IMR-90 (cell line): ENCODE results near the gene WDR37. TPM values are rescaled to one million over a fixed set of nuclear protein-coding genes. Genes with fewer than 3 reads are reported as not detected.

Source experiments
- ATAC-seq: fragments of 200-7000 bp; cut with Tn5 transposase; 2 replicates; pipeline ENCODE4 v1.9.1; 2020; ENCODE audit warnings: low read depth, mild to moderate bottlenecking, moderate library complexity
- BruUV-seq: library from RNA; stranded (reverse); fragments of 400-500 nt; replicated peaks from 2 replicates; lab custom pipeline; 2021; lab: Mats Ljungman, UMichigan
- CTCF ChIA-PET: fragments of 300-600 bp; formaldehyde crosslinking; extraction: SDS; loops from one replicate; lab custom pipeline; 2021; ENCODE audit warnings: antibody characterized with exemption; lab: Yijun Ruan, JAX
- POLR2A ChIA-PET: fragments of 300-600 bp; sonication (Branson Sonifier 250); formaldehyde crosslinking; loops from one replicate; lab custom pipeline; 2022; ENCODE audit warnings: antibody characterized with exemption; ENCODE audit not compliant: unreplicated experiment; lab: Charles Lee
- DNase-seq: peaks from one replicate; pipeline ENCODE4 v3.0.0; 2013
- H2AFZ ChIP-seq: replicated peaks from 2 replicates; pipeline ENCODE3; 2013; ENCODE audit warnings: low read length, mild to moderate bottlenecking; ENCODE audit not compliant: poor library complexity
- H2AK5ac ChIP-seq: 2 replicates; pipeline ENCODE4 v1.6.1; 2013; ENCODE audit warnings: low read depth, low read length, inconsistent platforms
- H2AK9ac ChIP-seq: replicated peaks from 2 replicates; pipeline ENCODE3; 2013; ENCODE audit warnings: mild to moderate bottlenecking, low read depth, low read length, moderate library complexity; ENCODE audit not compliant: poor library complexity
- H2BK120ac ChIP-seq: 2 replicates; pipeline ENCODE4 v1.6.1; 2013; ENCODE audit warnings: low read depth, low read length, inconsistent platforms
- H2BK15ac ChIP-seq: 3 replicates; pipeline ENCODE4 v1.6.1; 2013; ENCODE audit warnings: low read depth, low read length, inconsistent platforms
- H2BK20ac ChIP-seq: 2 replicates; pipeline ENCODE4 v1.6.1; 2013; ENCODE audit warnings: low read depth, mild to moderate bottlenecking, inconsistent platforms, low read length, moderate library complexity
- H2BK5ac ChIP-seq: 2 replicates; pipeline ENCODE4 v1.6.1; 2013; ENCODE audit warnings: mild to moderate bottlenecking, low read depth, low read length, inconsistent platforms; ENCODE audit not compliant: poor library complexity, severe bottlenecking
- H3K14ac ChIP-seq: replicated peaks from 2 replicates; pipeline ENCODE4 v1.6.1; 2013; ENCODE audit warnings: low read depth, low read length, inconsistent platforms
- H3K18ac ChIP-seq: 2 replicates; pipeline ENCODE4 v1.6.1; 2013; ENCODE audit warnings: low read depth, low read length, control low read depth
- H3K23ac ChIP-seq: 2 replicates; pipeline ENCODE4 v1.6.1; 2013; ENCODE audit warnings: low read depth, low read length, inconsistent platforms
- H3K27ac ChIP-seq: 2 replicates; pipeline ENCODE4 v1.5.1; 2013; ENCODE audit warnings: mild to moderate bottlenecking, control low read depth, low read length; ENCODE audit not compliant: insufficient read depth
- H3K27me3 ChIP-seq: 2 replicates; pipeline ENCODE4 v1.6.1; 2013; ENCODE audit warnings: low read length; ENCODE audit not compliant: control insufficient read depth, insufficient read depth
- H3K36me3 ChIP-seq: 2 replicates; pipeline ENCODE4 v1.6.1; 2013; ENCODE audit warnings: low read length, mixed read lengths; ENCODE audit not compliant: control insufficient read depth, insufficient read depth
- H3K4ac ChIP-seq: 2 replicates; pipeline ENCODE4 v1.6.1; 2013; ENCODE audit warnings: low read depth, low read length, inconsistent platforms
- H3K4me1 ChIP-seq: 2 replicates; pipeline ENCODE4 v1.6.1; 2013; ENCODE audit warnings: low read length, mixed read lengths; ENCODE audit not compliant: control insufficient read depth, insufficient read depth
- H3K4me2 ChIP-seq: 2 replicates; pipeline ENCODE4 v1.6.1; 2013; ENCODE audit warnings: low read depth, mild to moderate bottlenecking, control low read depth, low read length, moderate library complexity
- H3K4me3 ChIP-seq: 2 replicates; pipeline ENCODE4 v1.5.1; 2013; ENCODE audit warnings: low read depth, mild to moderate bottlenecking, control low read depth, low read length, moderate library complexity; ENCODE audit not compliant: insufficient read depth
- H3K56ac ChIP-seq: 2 replicates; pipeline ENCODE4 v1.6.1; 2013; ENCODE audit warnings: low read length, inconsistent platforms; ENCODE audit not compliant: insufficient read depth; ENCODE audit errors: extremely low read depth
- H3K79me1 ChIP-seq, 2 experiments: 2 replicates each; pipeline ENCODE4 v1.6.1; 2013; ENCODE audit warnings: low read length in 2 of 2, inconsistent platforms in 1 of 2, low read depth in 1 of 2
- H3K9ac ChIP-seq: 2 replicates; pipeline ENCODE4 v1.6.1; 2013; ENCODE audit warnings: low read depth, low read length, control low read depth
- H3K9me1 ChIP-seq: 2 replicates; pipeline ENCODE4 v1.6.1; 2013; ENCODE audit warnings: low read length, inconsistent platforms; ENCODE audit not compliant: insufficient read depth
- H3K9me3 ChIP-seq: 2 replicates; pipeline ENCODE4 v1.6.1; 2013; ENCODE audit warnings: low read length; ENCODE audit not compliant: control insufficient read depth, insufficient read depth
- H4K20me1 ChIP-seq: 2 replicates; pipeline ENCODE4 v1.6.1; 2013; ENCODE audit warnings: low read length, inconsistent platforms; ENCODE audit not compliant: insufficient read depth
- H4K5ac ChIP-seq: 2 replicates; pipeline ENCODE4 v1.6.1; 2013; ENCODE audit warnings: mild to moderate bottlenecking, low read depth, low read length, control low read depth
- H4K8ac ChIP-seq, 2 experiments: 2 replicates each; pipeline ENCODE4 v1.6.1; 2013; ENCODE audit warnings: low read depth in 2 of 2, low read length in 2 of 2, control low read depth in 1 of 2, inconsistent platforms in 1 of 2
- H4K91ac ChIP-seq: 2 replicates; pipeline ENCODE4 v1.6.1; 2013; ENCODE audit warnings: low read depth, low read length, inconsistent platforms; ENCODE audit not compliant: insufficient read depth
- BHLHE40 ChIP-seq: fragments of 150-350 bp; IDR thresholded peaks from 2 replicates; pipeline ENCODE4 v1.6.1; 2016; ENCODE audit warnings: mild to moderate bottlenecking, low read depth, low read length
- CEBPB ChIP-seq: IDR thresholded peaks from 2 replicates; pipeline ENCODE4 v1.6.1; 2012; ENCODE audit warnings: low read depth, low read length, improper control_type of control experiment
- CHD1 ChIP-seq: IDR thresholded peaks from 2 replicates; pipeline ENCODE4 v1.6.1; 2012; ENCODE audit warnings: low read depth, low read length, improper control_type of control experiment
- FOS ChIP-seq: fragments of 150-350 bp; IDR thresholded peaks from 2 replicates; pipeline ENCODE4 v1.6.1; 2016; ENCODE audit warnings: low read depth, low read length
- MAFK ChIP-seq: IDR thresholded peaks from 2 replicates; pipeline ENCODE4 v1.6.1; 2012; ENCODE audit warnings: low read depth, low read length, improper control_type of control experiment
- MAZ ChIP-seq: IDR thresholded peaks from 2 replicates; pipeline ENCODE4 v1.6.1; 2012; ENCODE audit warnings: low read depth, mild to moderate bottlenecking, low read length, improper control_type of control experiment, moderate library complexity, borderline replicate concordance
- MXI1 ChIP-seq: IDR thresholded peaks from 2 replicates; pipeline ENCODE4 v1.6.1; 2012; ENCODE audit warnings: low read depth, mild to moderate bottlenecking, low read length, moderate library complexity, borderline replicate concordance
- NFE2L2 ChIP-seq: fragments of 150-350 bp; IDR thresholded peaks from 2 replicates; pipeline ENCODE4 v1.6.1; 2016; ENCODE audit warnings: low read depth, mild to moderate bottlenecking, low read length
- POLR2A ChIP-seq: IDR thresholded peaks from 2 replicates; pipeline ENCODE4 v1.6.1; 2012; ENCODE audit warnings: mild to moderate bottlenecking, low read depth, low read length
- RAD21 ChIP-seq: IDR thresholded peaks from 2 replicates; pipeline ENCODE4 v1.6.1; 2012; ENCODE audit warnings: low read length, improper control_type of control experiment
- RCOR1 ChIP-seq: IDR thresholded peaks from 2 replicates; pipeline ENCODE4 v1.6.1; 2012; ENCODE audit warnings: mild to moderate bottlenecking, low read length, improper control_type of control experiment; ENCODE audit not compliant: insufficient replicate concordance
- RFX5 ChIP-seq: IDR thresholded peaks from 2 replicates; pipeline ENCODE4 v1.8.0; 2012; ENCODE audit warnings: low read depth, mild to moderate bottlenecking, low read length, moderate library complexity
- SMC3 ChIP-seq: fragments of 150-350 bp; IDR thresholded peaks from 2 replicates; pipeline ENCODE4 v1.6.1; 2016; ENCODE audit warnings: low read depth, mild to moderate bottlenecking, antibody characterized with exemption, low read length, moderate library complexity
- USF2 ChIP-seq: fragments of 150-350 bp; IDR thresholded peaks from 2 replicates; pipeline ENCODE4 v1.6.1; 2017; ENCODE audit warnings: mild to moderate bottlenecking, antibody characterized with exemption, low read length, low read depth
- WGBS, 2 experiments: methylation state at CpG; one replicate each; pipeline versions ENCODE4 v1.1.5 to v1.1.7; 2013; ENCODE audit warnings: missing lambda C conversion rate in 2 of 2; ENCODE audit not compliant: insufficient read length in 1 of 2; ENCODE audit errors: extremely low coverage in 2 of 2; 5-methylcytosine and 5-hydroxymethylcytosine counted together
- dilution Hi-C: fragments of 300-500 bp; cut with HindIII; formaldehyde crosslinking; loops from one replicate; pipeline ENCODE4 v1.14.3; 2018; ENCODE audit warnings: low sequenced_read_pairs; ENCODE audit not compliant: unreplicated experiment
- in situ Hi-C: fragments of 300-500 bp; cut with MboI; formaldehyde crosslinking; loops from 3 replicates; pipeline ENCODE4 v1.14.3; 2019; ENCODE audit warnings: low sequenced_read_pairs, inconsistent platforms, mixed read lengths
- intact Hi-C: fragments of 100-400 bp; cut with micrococcal nuclease; formaldehyde crosslinking; loops from 2 replicates; pipeline ENCODE4 v1.10.0; 2022
- polyA plus RNA-seq, 3 experiments: library from polyadenylated mRNA; depleted of rRNA; stranded (reverse); fragments of >200 nt; gene quantifications; 2 replicates each; pipeline ENCODE4 v1.2.3, GENCODE V29; 2012; ENCODE audit warnings: low replicate concordance in 1 of 3
- total RNA-seq: library from RNA; depleted of rRNA; stranded (reverse); fragments of >200 nt; gene quantifications from 2 replicates; pipeline ENCODE4 v1.2.3, GENCODE V29; 2012
- TF ChIP-seq, protein P1 (sequence below): conservative IDR thresholded peaks from 2 replicates; pipeline ENCODE4 v1.5.1; 2012; ENCODE audit warnings: mild to moderate bottlenecking, low read depth, low read length, improper control_type of control experiment
- TF ChIP-seq, protein P2 (sequence below): fragments of 150-350 bp; IDR thresholded peaks from 2 replicates; pipeline ENCODE4 v1.6.1; 2016; ENCODE audit warnings: low read depth, mild to moderate bottlenecking, low read length, moderate library complexity, borderline replicate concordance

WDR37 gene
- total and polyA plus RNA-seq, 2 of the 4 experiments (the other 2 are of a cell fraction): 12.7 to 14.5 TPM

- H3K36me3 ChIP-seq: peaks cover 30% of the 10 kb centered on the region
- no peak overlapping the region for H3K9ac ChIP-seq
- peaks cover under 1% of the 10 kb centered on the region; the same call in 1 of the 2 replicates for H4K20me1 ChIP-seq
- no TSS peak for BruUV-seq
- H3K4me1 ChIP-seq: no peaks in the 10 kb centered on the region
- TF ChIP-seq MAFK (no peak), MAZ (no peak), FOS (no peak), MXI1 (no peak), CHD1 (no peak), BHLHE40 (no peak), POLR2A (no peak), USF2 (no peak), RAD21 (no peak), CEBPB (no peak), SMC3 (no peak), RFX5 (no peak), NFE2L2 (no peak), RCOR1 (no peak)
- TF ChIP-seq, protein P1, sequence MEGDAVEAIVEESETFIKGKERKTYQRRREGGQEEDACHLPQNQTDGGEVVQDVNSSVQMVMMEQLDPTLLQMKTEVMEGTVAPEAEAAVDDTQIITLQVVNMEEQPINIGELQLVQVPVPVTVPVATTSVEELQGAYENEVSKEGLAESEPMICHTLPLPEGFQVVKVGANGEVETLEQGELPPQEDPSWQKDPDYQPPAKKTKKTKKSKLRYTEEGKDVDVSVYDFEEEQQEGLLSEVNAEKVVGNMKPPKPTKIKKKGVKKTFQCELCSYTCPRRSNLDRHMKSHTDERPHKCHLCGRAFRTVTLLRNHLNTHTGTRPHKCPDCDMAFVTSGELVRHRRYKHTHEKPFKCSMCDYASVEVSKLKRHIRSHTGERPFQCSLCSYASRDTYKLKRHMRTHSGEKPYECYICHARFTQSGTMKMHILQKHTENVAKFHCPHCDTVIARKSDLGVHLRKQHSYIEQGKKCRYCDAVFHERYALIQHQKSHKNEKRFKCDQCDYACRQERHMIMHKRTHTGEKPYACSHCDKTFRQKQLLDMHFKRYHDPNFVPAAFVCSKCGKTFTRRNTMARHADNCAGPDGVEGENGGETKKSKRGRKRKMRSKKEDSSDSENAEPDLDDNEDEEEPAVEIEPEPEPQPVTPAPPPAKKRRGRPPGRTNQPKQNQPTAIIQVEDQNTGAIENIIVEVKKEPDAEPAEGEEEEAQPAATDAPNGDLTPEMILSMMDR: no peak
- TF ChIP-seq, protein P2, sequence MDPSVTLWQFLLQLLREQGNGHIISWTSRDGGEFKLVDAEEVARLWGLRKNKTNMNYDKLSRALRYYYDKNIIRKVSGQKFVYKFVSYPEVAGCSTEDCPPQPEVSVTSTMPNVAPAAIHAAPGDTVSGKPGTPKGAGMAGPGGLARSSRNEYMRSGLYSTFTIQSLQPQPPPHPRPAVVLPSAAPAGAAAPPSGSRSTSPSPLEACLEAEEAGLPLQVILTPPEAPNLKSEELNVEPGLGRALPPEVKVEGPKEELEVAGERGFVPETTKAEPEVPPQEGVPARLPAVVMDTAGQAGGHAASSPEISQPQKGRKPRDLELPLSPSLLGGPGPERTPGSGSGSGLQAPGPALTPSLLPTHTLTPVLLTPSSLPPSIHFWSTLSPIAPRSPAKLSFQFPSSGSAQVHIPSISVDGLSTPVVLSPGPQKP: no peak
- no peak overlapping the region for H2AK5ac ChIP-seq
- dilution Hi-C loops (no loop called here), in situ Hi-C loops (no loop called here), intact Hi-C loops (no loop called here)
- H2AFZ ChIP-seq: no peak overlapping the region
- H3K4me2 ChIP-seq: no peak overlapping the region
- no peaks in the 10 kb centered on the region for H3K27me3 ChIP-seq
- DNase-seq: no peak
- no peak for ATAC-seq
- no peak overlapping the region for H2BK5ac ChIP-seq
- no peak overlapping the region for H2BK20ac ChIP-seq
- no peak overlapping the region for H4K91ac ChIP-seq
- H4K5ac ChIP-seq: no peak overlapping the region
- no peak overlapping the region for H3K27ac ChIP-seq
- no peaks in the 10 kb centered on the region for H3K9me3 ChIP-seq
- no peak overlapping the region for H4K8ac ChIP-seq
- CTCF ChIA-PET: interaction anchor here (0.9 kb wide), 1 partner anchor 12 kb away, joined by 3 read pairs; no protein-coding TSS in a partner anchor
- no peak overlapping the region for H3K23ac ChIP-seq
- no peak overlapping the region for H2AK9ac ChIP-seq
- WGBS, 2 experiments: 100% methylated on average over 3 of the region's 9 CpGs; no CpG with 5 or more reads in 1 of the 2 experiments
- H3K4me3 ChIP-seq: no peak overlapping the region
- no peak overlapping the region for H3K14ac ChIP-seq
- no peak overlapping the region for H3K56ac ChIP-seq
- POLR2A ChIA-PET: no interaction called here
- H2BK120ac ChIP-seq: no peak overlapping the region
- H3K79me1 ChIP-seq: peaks cover 5 to 8% of the 10 kb centered on the region in 2 experiments; a peak in 1 of 4 replicates
- no peak overlapping the region for H3K4ac ChIP-seq
- no peak overlapping the region for H2BK15ac ChIP-seq
- no peaks in the 10 kb centered on the region for H3K9me1 ChIP-seq
- no peak overlapping the region for H3K18ac ChIP-seq
Observed at GRCh38 chr10:1020958-1021357, 35.2 kb upstream of the WDR37 start.
